Astrocyte of the spinal cord (primary cell): Measurements from ENCODE around the gene SRRM4.

Source experiments
- DNase-seq: peaks from one replicate; pipeline ENCODE4 v3.0.0; 2011; ENCODE audit warnings: low read depth, low spot score
- H3K4me3 ChIP-seq: 2 replicates; pipeline ENCODE4 v1.5.1; 2011; ENCODE audit warnings: low read depth, mild to moderate bottlenecking, low read length, moderate library complexity
- CTCF ChIP-seq: IDR thresholded peaks from 2 replicates; pipeline ENCODE4 v1.5.1; 2012; ENCODE audit warnings: low read depth, mild to moderate bottlenecking, low read length, inconsistent platforms
- in situ Hi-C: cut with HindIII; loops from 2 replicates; pipeline ENCODE4 v1.10.0; 2017; ENCODE audit warnings: low sequenced_read_pairs

The SRRM4 gene

GRCh38 chr12:119207063-119207560 is 225.8 kb downstream of the SRRM4 start:
- TF ChIP-seq CTCF = no peak
- in situ Hi-C loops = no loop called here
- no peak overlapping the region for H3K4me3 ChIP-seq
- no peak for DNase-seq

- in situ Hi-C loops = no loop called here
- no peak for TF ChIP-seq CTCF
- DNase-seq = no peak
- H3K4me3 ChIP-seq = no peak overlapping the region
Measured at GRCh38 chr12:119208626-119209061, 227.3 kb downstream of the SRRM4 start.

- no peak overlapping the region for H3K4me3 ChIP-seq
- TF ChIP-seq CTCF = no peak
- no peak for DNase-seq
- in situ Hi-C loops = no loop called here
Measured at GRCh38 chr12:119211884-119212283, 230.5 kb downstream of the SRRM4 start.
